Lower leg skin (tissue), 4 donors: ENCODE data around the gene NKAIN4. TPM values are rescaled to one million over a fixed set of nuclear protein-coding genes. Genes with fewer than 3 reads are reported as not detected.

Experiments
- DNase-seq, 2 donors: peaks; one replicate each; pipeline ENCODE4 v3.0.0-alpha.2; 2019; ENCODE audit warnings: low spot score in 2 of 2
- H3K4me3 ChIP-seq: fragments of 200-600 bp; sonication (generic); 2 replicates; pipeline ENCODE4 v1.5.1; 2017; ENCODE audit warnings: mild to moderate bottlenecking, low read depth; ENCODE audit not compliant: poor library complexity, severe bottlenecking
- CTCF ChIP-seq, 3 donors: fragments of 450-650 bp; IDR thresholded peaks; one replicate each; pipeline ENCODE4 v1.5.1; 2016; ENCODE audit warnings: antibody characterized with exemption in 3 of 3, mild to moderate bottlenecking in 3 of 3, moderate library complexity in 2 of 3
- POLR2A ChIP-seq, 2 donors: fragments of 450-650 bp; IDR thresholded peaks; one replicate each; pipeline ENCODE4 v1.6.1; 2016 to 2017; ENCODE audit warnings: antibody characterized with exemption in 2 of 2, mild to moderate bottlenecking in 1 of 2, moderate library complexity in 1 of 2
- WGBS, 2 donors: methylation state at CpG; one replicate each; pipeline ENCODE4 v1.1.5; 2018; 5-methylcytosine and 5-hydroxymethylcytosine counted together
- intact Hi-C: fragments of 100-400 bp; cut with DNase I; formaldehyde crosslinking; loops from one replicate; pipeline ENCODE4 v1.15.0; 2023; ENCODE audit warnings: low total_unique reads
- total RNA-seq, 4 donors: library from RNA; depleted of rRNA; stranded (reverse); fragments of >200 nt; gene quantifications; one replicate each; pipeline ENCODE4 v1.1.0, GENCODE V29; 2016

NKAIN4 gene
- total RNA-seq, 4 donors from 2014 or later, result 0.23 to 1.1 TPM; not detected in 2

- no peak for DNase-seq
- TF ChIP-seq POLR2A (IDR thresholded peaks at IDR 0.05) (no peak), CTCF (IDR thresholded peaks at IDR 0.05) (no peak)
- WGBS, 2 donors, result 80 to 85% methylated on average over 17 of the region's 17 CpGs
- intact Hi-C loops, result no loop called here
- no peak overlapping the region for H3K4me3 ChIP-seq
Measured at GRCh38 chr20:63233924-63234323, 20.3 kb downstream of the NKAIN4 start.

GRCh38 chr20:63233061-63233344 is 21.3 kb downstream of the NKAIN4 start:
- intact Hi-C loops, result no loop called here
- WGBS, 2 donors, result 59 to 90% methylated on average over 3 of the region's 3 CpGs
- DNase-seq, result no peak
- TF ChIP-seq POLR2A (IDR thresholded peaks at IDR 0.05), result no peak
- TF ChIP-seq CTCF (IDR thresholded peaks at IDR 0.05), result no peak
- H3K4me3 ChIP-seq, result no peak overlapping the region

- intact Hi-C loops, result no loop called here
- no peak for DNase-seq
- 62% methylated on average over 17 to 18 of the region's 18 CpGs for WGBS, 2 donors
Measured at GRCh38 chr20:63232235-63233060, 21.8 kb downstream of the NKAIN4 start.

GRCh38 chr20:63230800-63231268 is 23.4 kb downstream of the NKAIN4 start:
- H3K4me3 ChIP-seq, result no peak overlapping the region
- 37% methylated on average over 14 to 16 of the region's 17 CpGs for WGBS, 2 donors
- no peak for TF ChIP-seq CTCF (IDR thresholded peaks at IDR 0.05)
- no peak for TF ChIP-seq POLR2A (IDR thresholded peaks at IDR 0.05)
- intact Hi-C loops, result no loop called here
- no peak for DNase-seq

More at GRCh38 chr20:63232235-63233060, 21.8 kb downstream of the NKAIN4 start:
- TF ChIP-seq CTCF (IDR thresholded peaks at IDR 0.05) (no peak), POLR2A (IDR thresholded peaks at IDR 0.05) (no peak)
- no peak overlapping the region for H3K4me3 ChIP-seq

GRCh38 chr20:63228806-63229205 is 25.5 kb downstream of the NKAIN4 start:
- no peak for TF ChIP-seq POLR2A (IDR thresholded peaks at IDR 0.05)
- no peak for TF ChIP-seq CTCF (IDR thresholded peaks at IDR 0.05)
- 52 to 58% methylated on average over 13 of the region's 13 CpGs for WGBS, 2 donors
- DNase-seq, result no peak
- no peak overlapping the region for H3K4me3 ChIP-seq
- intact Hi-C loops, result no loop called here

- intact Hi-C loops, result no loop called here
- no peak overlapping the region for H3K4me3 ChIP-seq
- no peak for TF ChIP-seq CTCF (IDR thresholded peaks at IDR 0.05)
- no peak for TF ChIP-seq POLR2A (IDR thresholded peaks at IDR 0.05)
- DNase-seq, result no peak
- 91 to 93% methylated on average over 5 of the region's 5 CpGs for WGBS, 2 donors
Measured at GRCh38 chr20:63227260-63227659, 27.0 kb downstream of the NKAIN4 start.
